Measurements from ENCODE around the gene PTK7. TPM values are rescaled to one million over a fixed set of nuclear protein-coding genes. Genes with fewer than 3 reads are reported as not detected.

PTK7 gene
- total and polyA plus RNA-seq, 8 donors, result 4.0 to 64.9 (median 27.4) TPM

DNA sequence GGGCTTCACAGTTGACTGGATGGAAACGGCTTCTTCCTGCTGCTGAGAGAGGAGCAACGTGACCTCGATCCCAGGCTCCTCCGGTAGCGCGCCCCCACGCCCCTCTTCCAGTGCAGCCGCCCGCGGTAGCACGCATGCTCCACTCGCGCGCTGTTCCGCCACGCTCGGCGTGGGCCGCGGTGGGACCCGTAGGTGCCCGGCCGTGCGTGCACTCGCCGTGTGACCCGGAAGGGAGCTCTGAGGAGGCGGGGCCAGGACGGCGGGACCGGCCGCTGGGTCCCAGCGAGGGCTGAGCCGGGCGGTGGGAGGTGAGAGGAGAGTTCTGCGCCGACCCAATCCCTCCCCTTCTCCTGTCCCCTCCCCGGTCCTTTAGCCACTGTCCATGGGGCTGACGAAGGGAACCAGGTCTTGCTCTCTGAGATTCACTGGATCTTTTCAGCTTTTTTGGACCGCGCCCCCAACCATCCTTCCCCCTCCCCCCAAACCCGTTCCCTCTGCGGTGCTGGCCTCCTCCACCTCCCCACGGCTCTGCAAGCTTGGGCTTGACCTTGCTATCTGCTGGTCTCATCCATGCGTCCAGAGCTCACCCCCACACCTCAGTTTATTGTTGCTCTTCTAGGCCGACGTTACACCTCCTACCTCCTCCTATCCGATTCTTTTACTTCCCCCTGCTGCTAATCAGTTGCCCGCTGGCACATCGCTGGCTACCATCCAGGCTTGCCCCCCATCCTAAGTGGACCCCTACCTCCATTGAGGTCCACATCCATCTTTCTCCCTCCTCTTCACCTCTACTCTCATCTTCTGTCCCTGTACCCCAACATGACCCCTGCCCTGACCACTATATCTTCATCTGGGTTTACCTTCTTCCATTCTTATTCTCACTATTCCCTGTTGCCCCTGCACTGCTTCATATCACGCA lies 106.1 kb downstream of the PTK7 start, which contains the start of gene CUL9:
CUL9 (plus strand) TSS at position 255 of the 919 bp plus-strand sequence. CDS start 2,115 bp downstream, outside the sequence.
- H3K36me3 ChIP-seq, result peaks cover 41 to 66% (median 59%) of the 10 kb centered on the region in 4 donors
- peak; percentile 88 to 95 for DNase-seq
- H3K27ac ChIP-seq, result peak within 1 kb of the TSS; percentile 49 to 86 (median 84)
- WGBS, 5 donors, result 0 to 1% (median 1%) methylated on average over 25 to 51 of the region's 51 CpGs
- TF ChIP-seq POLR2A (IDR thresholded peaks at IDR 0.05) (peak in 1 of 4 donors; percentile 24), EP300 (IDR thresholded peaks at IDR 0.05) (no peak), CTCF (IDR thresholded peaks at IDR 0.05) (peak in 1 of 7 experiments; percentile 12), POLR2AphosphoS5 (IDR thresholded peaks at IDR 0.05) (peak; percentile 92 to 99 (median 92))
- intact Hi-C loops (cut with DNase I; ENCODE audit: low total_unique reads), result no loop called here
- H3K9me3 ChIP-seq, result no peaks in the 10 kb centered on the region
- no peaks in the 10 kb centered on the region for H3K27me3 ChIP-seq
- H3K4me1 ChIP-seq, result peaks cover 17 to 41% (median 29%) of the 10 kb centered on the region in 4 donors
- peak within 1 kb of the TSS; percentile 69 to 95 (median 81) for H3K4me3 ChIP-seq

- Histone ChIP-seq H3K27ac (no peak overlapping the region), H3K36me3 (peaks cover 42 to 66% (median 59%) of the 10 kb centered on the region in 4 donors), H3K9me3 (no peaks in the 10 kb centered on the region), H3K4me1 (peaks cover 17 to 37% (median 29%) of the 10 kb centered on the region in 4 donors), H3K4me3 (no peak overlapping the region), H3K27me3 (no peaks in the 10 kb centered on the region)
- 93 to 98% (median 97%) methylated on average over 4 of the region's 4 CpGs for WGBS, 5 donors
- no peak for DNase-seq
- no peak for TF ChIP-seq EP300 (IDR thresholded peaks at IDR 0.05)
- no peak for TF ChIP-seq POLR2A (IDR thresholded peaks at IDR 0.05)
- no peak for TF ChIP-seq POLR2AphosphoS5 (IDR thresholded peaks at IDR 0.05)
- TF ChIP-seq CTCF (IDR thresholded peaks at IDR 0.05), result no peak
- intact Hi-C loops (cut with DNase I; ENCODE audit: low total_unique reads), result no loop called here
Measured at GRCh38 chr6:43183441-43183840, 107.3 kb downstream of the PTK7 start.

- no peak for DNase-seq
- Histone ChIP-seq H3K4me3 (no peak overlapping the region), H3K27me3 (no peaks in the 10 kb centered on the region), H3K9me3 (no peaks in the 10 kb centered on the region), H3K4me1 (peaks cover 17 to 37% (median 29%) of the 10 kb centered on the region in 4 donors), H3K27ac (no peak overlapping the region), H3K36me3 (peaks cover 32 to 66% (median 59%) of the 10 kb centered on the region in 4 donors)
- WGBS, 5 donors, result 89 to 94% (median 92%) methylated on average over 21 of the region's 21 CpGs
- intact Hi-C loops (cut with DNase I; ENCODE audit: low total_unique reads), result no loop called here
- TF ChIP-seq POLR2A (IDR thresholded peaks at IDR 0.05), result no peak
Measured at GRCh38 chr6:43184268-43184985, 108.3 kb downstream of the PTK7 start.

DNA sequence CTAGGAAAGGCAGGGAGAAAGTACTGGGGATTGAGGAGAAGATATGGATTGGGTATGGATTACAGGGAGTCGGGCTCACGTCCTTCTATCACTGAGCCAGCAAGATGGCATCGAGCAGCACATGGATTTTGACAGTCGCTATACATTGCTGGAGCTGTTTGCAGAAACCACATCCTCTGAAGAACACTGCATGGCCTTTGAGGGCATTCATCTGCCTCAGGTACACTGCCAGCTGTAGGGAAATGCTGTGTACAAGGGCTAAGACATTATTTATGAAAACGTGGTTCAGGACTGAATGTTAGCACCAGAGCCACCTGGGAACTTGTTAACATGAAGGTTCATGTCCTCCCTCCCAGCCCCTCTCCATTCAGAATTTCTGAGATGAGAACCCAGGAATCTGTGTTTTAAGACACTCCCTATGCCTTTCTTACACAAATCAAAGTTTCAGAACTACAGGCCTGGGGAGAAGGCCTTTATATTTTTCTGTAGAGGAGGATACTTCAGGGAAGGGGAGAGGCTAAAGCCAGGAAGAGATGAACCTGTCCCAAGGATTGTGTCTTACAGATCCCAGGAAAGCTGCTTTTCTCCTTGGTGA lies 109.4 kb downstream of the PTK7 start:
- intact Hi-C loops (cut with DNase I; ENCODE audit: low total_unique reads), result no loop called here
- TF ChIP-seq CTCF (IDR thresholded peaks at IDR 0.05), result no peak
- TF ChIP-seq EP300 (IDR thresholded peaks at IDR 0.05), result no peak
- no peak for TF ChIP-seq POLR2AphosphoS5 (IDR thresholded peaks at IDR 0.05)
- no peak for TF ChIP-seq POLR2A (IDR thresholded peaks at IDR 0.05)

More for the DNA sequence above, 109.4 kb downstream of the PTK7 start:
- no peaks in the 10 kb centered on the region for H3K27me3 ChIP-seq
- peak in 1 of 2 donors; percentile 26 for DNase-seq
- H3K27ac ChIP-seq, result no peak overlapping the region
- peaks cover 24 to 63% (median 57%) of the 10 kb centered on the region in 4 donors for H3K36me3 ChIP-seq
- no peaks in the 10 kb centered on the region for H3K9me3 ChIP-seq
- WGBS, 5 donors, result 71 to 79% (median 77%) methylated on average over 5 of the region's 5 CpGs
- H3K4me1 ChIP-seq, result peaks cover 17 to 37% (median 29%) of the 10 kb centered on the region in 4 donors
- no peak overlapping the region for H3K4me3 ChIP-seq
